GM12875 (cell line): ENCODE results near the gene GCHFR.

Experiments
- H3K4me3 ChIP-seq: one replicate; pipeline ENCODE4 v1.5.1; 2011; ENCODE audit warnings: low read depth, low read length, control low read depth
- CTCF ChIP-seq: IDR thresholded peaks from 2 replicates; pipeline ENCODE4 v1.5.1; 2011; ENCODE audit warnings: low read depth, mild to moderate bottlenecking, control low read depth, inconsistent platforms, low read length, moderate library complexity, borderline replicate concordance; ENCODE audit not compliant: insufficient read depth

The GCHFR gene

DNA sequence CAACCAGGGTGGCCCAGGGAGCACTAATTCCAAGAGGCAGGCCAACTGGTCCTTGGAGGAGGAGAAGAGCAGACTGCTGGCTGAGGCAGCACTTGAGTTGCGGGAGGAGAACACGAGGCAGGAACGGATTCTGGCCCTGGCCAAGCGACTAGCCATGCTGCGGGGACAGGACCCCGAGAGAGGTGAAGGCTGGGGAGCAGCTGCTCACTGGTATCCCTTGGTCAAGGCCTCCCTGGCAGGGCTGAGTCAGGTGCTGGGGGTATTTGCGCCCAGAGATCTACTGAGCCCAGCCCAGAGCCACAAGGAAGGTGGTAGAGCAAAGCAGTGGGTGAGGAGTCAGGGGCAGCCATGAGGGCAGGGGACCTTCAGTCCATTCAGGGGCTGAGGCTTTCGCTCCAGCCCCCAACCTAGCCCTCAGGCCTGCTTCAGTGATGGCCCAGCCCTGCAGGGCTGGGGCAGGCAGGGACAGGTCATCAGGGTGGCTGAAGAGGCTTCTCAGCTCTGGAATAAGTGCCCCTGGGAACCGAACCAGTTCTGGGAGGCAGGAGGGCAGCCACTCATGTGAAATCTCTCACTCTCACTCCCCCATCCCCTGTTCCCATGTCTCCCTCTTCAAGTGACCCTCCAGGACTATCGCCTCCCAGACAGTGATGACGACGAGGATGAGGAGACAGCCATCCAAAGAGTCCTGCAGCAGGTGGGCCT is 49.0 kb downstream of the GCHFR start:
- TF ChIP-seq CTCF: no peak
- no peak overlapping the region for H3K4me3 ChIP-seq

DNA sequence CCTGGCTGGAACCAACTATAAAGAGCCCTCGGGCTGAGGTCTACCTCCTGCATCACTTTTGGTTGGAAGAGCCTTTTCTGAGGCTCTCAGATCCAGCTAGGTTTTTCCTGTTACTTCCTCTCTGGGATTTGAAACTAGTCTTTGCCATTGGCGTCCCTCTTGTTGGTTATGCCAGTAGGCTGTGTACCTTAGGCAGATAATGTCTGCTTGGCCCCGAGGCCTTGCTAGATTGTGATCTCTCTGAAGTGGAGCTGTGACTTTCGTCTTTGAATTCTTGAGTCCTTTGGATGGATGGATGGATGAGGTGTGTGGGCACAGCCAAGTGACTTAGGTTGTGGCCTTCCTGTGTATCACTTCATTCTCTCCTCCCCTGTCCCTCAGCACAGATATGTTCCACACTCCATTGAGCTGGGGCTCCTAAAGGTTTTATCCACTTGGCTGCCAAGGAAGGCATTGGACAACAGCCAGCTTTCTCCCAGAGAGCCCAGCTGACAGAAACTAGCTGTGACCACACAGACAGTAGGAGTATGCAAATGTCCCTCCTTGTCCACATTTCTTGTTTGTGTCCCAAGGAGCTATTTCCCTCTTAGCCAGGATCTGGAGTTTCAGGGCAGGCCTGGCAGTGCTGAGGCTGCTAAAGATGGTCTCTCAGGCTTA is 51.3 kb downstream of the GCHFR start:
- no peak overlapping the region for H3K4me3 ChIP-seq
- no peak for TF ChIP-seq CTCF
